Natural killer cell (primary cell): Measurements from ENCODE around the gene RRP7A. TPM values are rescaled to one million over a fixed set of nuclear protein-coding genes. Genes with fewer than 3 reads are reported as not detected.
"Not testable (repeated sequence)": the region's sequence is repeated elsewhere in the genome, so short reads cannot be mapped to it uniquely, and the experiment has no call there.

Experiments
- ATAC-seq, 3 donors: fragments of 150-1000 bp in 2 of 3; fragments of 200-7000 bp in 1 of 3; cut with Tn5 transposase; 1 replicate in 1 of 3; 2 replicates in 2 of 3; pipeline ENCODE4 v1.10.0; 2021; ENCODE audit warnings: mild to moderate bottlenecking in 2 of 3, moderate library complexity in 2 of 3
- DNase-seq, 2 donors: peaks; one replicate each; pipeline versions ENCODE4 v3.0.0 to v3.0.0-alpha.2; 2013 to 2021; ENCODE audit warnings: mixed read lengths in 1 of 2
- H3K27ac ChIP-seq: one replicate; pipeline ENCODE4 v1.5.1; 2013; ENCODE audit warnings: mild to moderate bottlenecking, low read length
- H3K27me3 ChIP-seq: one replicate; pipeline ENCODE4 v1.6.1; 2013; ENCODE audit warnings: low read length; ENCODE audit not compliant: control insufficient read depth, insufficient read depth
- H3K36me3 ChIP-seq: one replicate; pipeline ENCODE4 v1.6.1; 2013; ENCODE audit warnings: low read length; ENCODE audit not compliant: control insufficient read depth, insufficient read depth
- H3K4me1 ChIP-seq: one replicate; pipeline ENCODE4 v1.6.1; 2013; ENCODE audit warnings: low read length; ENCODE audit not compliant: control insufficient read depth, insufficient read depth
- H3K4me3 ChIP-seq: one replicate; pipeline ENCODE4 v1.5.1; 2013; ENCODE audit warnings: low read length
- H3K9me3 ChIP-seq: one replicate; pipeline ENCODE4 v1.6.1; 2013; ENCODE audit warnings: low read length; ENCODE audit not compliant: control insufficient read depth, insufficient read depth
- H3K27ac Mint-ChIP-seq, 2 donors: one replicate each; pipeline ENCODE4 v1.8.0; 2022; ENCODE audit warnings: mild to moderate bottlenecking in 2 of 2, mixed read lengths in 2 of 2, moderate library complexity in 1 of 2
- H3K27me3 Mint-ChIP-seq, 2 donors: one replicate each; pipeline ENCODE4 v1.8.0; 2022; ENCODE audit warnings: low read depth in 2 of 2, mixed read lengths in 2 of 2
- H3K36me3 Mint-ChIP-seq: one replicate; pipeline ENCODE4 v1.8.0; 2022; ENCODE audit warnings: mixed read lengths
- H3K4me1 Mint-ChIP-seq, 2 donors: one replicate each; pipeline ENCODE4 v1.8.0; 2022; ENCODE audit warnings: mixed read lengths in 2 of 2
- H3K4me3 Mint-ChIP-seq: one replicate; pipeline ENCODE4 v1.8.0; 2022; ENCODE audit warnings: mild to moderate bottlenecking, moderate library complexity, mixed read lengths
- H3K9me3 Mint-ChIP-seq, 2 donors: one replicate each; pipeline ENCODE4 v1.8.0; 2022; ENCODE audit warnings: mixed read lengths in 2 of 2
- CTCF ChIP-seq: fragments of 200-600 bp; IDR thresholded peaks from one replicate; pipeline ENCODE4 v1.8.0; 2022; ENCODE audit warnings: antibody characterized with exemption
- WGBS: methylation state at CpG from one replicate; pipeline ENCODE4 v1.1.7; 2013; ENCODE audit warnings: missing lambda C conversion rate; ENCODE audit not compliant: insufficient coverage; 5-methylcytosine and 5-hydroxymethylcytosine counted together
- intact Hi-C: fragments of 100-400 bp; cut with micrococcal nuclease; formaldehyde crosslinking; loops from one replicate; pipeline ENCODE4 v1.14.2; 2022
- total RNA-seq, 4 donors: library from RNA; stranded (reverse); fragments of 120-200 nt in 1 of 4; gene quantifications; one replicate each; pipeline versions ENCODE4 v1.2.3 to v1.2.4, GENCODE V29; 2013 to 2022

RRP7A gene
- total RNA-seq, 3 donors from 2014 or later (not counting 1 experiment from before 2014, with no cell fraction given): 31.3 to 43.0 (median 37.7) TPM

GRCh38 chr22:42560381-42560780 lies 40.8 kb upstream of the RRP7A start:
- H3K27me3 Mint-ChIP-seq: no peaks in the 10 kb centered on the region
- peak overlapping the region in 1 of 2 donors; percentile 12 for H3K27ac Mint-ChIP-seq
- 91% methylated on average over 8 of the region's 8 CpGs for WGBS
- H3K36me3 Mint-ChIP-seq: no peaks in the 10 kb centered on the region
- no peaks in the 10 kb centered on the region for H3K9me3 Mint-ChIP-seq
- no peaks in the 10 kb centered on the region for H3K27me3 ChIP-seq
- H3K36me3 ChIP-seq: no peaks in the 10 kb centered on the region
- peaks cover 0 to 8% of the 10 kb centered on the region in 2 donors for H3K4me1 Mint-ChIP-seq
- TF ChIP-seq CTCF: no peak
- H3K4me3 Mint-ChIP-seq: no peak overlapping the region
- no peak for ATAC-seq
- no peak for DNase-seq
- H3K4me1 ChIP-seq: peaks cover 11% of the 10 kb centered on the region
- H3K4me3 ChIP-seq: no peak overlapping the region
- intact Hi-C loops: no loop called here
- H3K9me3 ChIP-seq: no peaks in the 10 kb centered on the region
- no peak overlapping the region for H3K27ac ChIP-seq

GRCh38 chr22:42553475-42554361 lies 34.1 kb upstream of the RRP7A start, which contains the start of gene SERHL2:
TSS of gene SERHL2 (plus strand) at chr22:42553956. CDS start at chr22:42554021, 65 bp downstream.
- DNase-seq (peak; percentile 68 to 92), ATAC-seq (peak; percentile 92 to 93 (median 93))
- Mint-ChIP-seq H3K4me3 (peak within 1 kb of the TSS; percentile 73), H3K36me3 (no peaks in the 10 kb centered on the region), H3K27me3 (no peaks in the 10 kb centered on the region), H3K27ac (peak within 1 kb of the TSS in 1 of 2 donors; percentile 44), H3K9me3 (no peaks in the 10 kb centered on the region), H3K4me1 (peaks cover 0 to 16% of the 10 kb centered on the region in 2 donors)
- peak within 1 kb of the TSS; percentile 36 for H3K27ac ChIP-seq
- no peaks in the 10 kb centered on the region for H3K36me3 ChIP-seq
- no peaks in the 10 kb centered on the region for H3K9me3 ChIP-seq
- TF ChIP-seq CTCF: no peak
- H3K4me1 ChIP-seq: peaks cover 31% of the 10 kb centered on the region
- intact Hi-C loops: no loop called here
- H3K27me3 ChIP-seq: no peaks in the 10 kb centered on the region
- 3% methylated on average over 75 of the region's 75 CpGs for WGBS
- peak within 1 kb of the TSS; percentile 69 for H3K4me3 ChIP-seq

GRCh38 chr22:42552294-42552647 lies 32.7 kb upstream of the RRP7A start:
- DNase-seq, H3K9me3 ChIP-seq, H3K9me3 Mint-ChIP-seq, H3K27me3 Mint-ChIP-seq, H3K36me3 ChIP-seq, ATAC-seq, H3K36me3 Mint-ChIP-seq, intact Hi-C loops, H3K4me3 ChIP-seq, H3K27me3 ChIP-seq: not testable (repeated sequence)
- Histone ChIP-seq H3K4me1 (peaks cover 31% of the 10 kb centered on the region), H3K27ac (peak overlapping the region; percentile 52)
- WGBS: 97% methylated on average over 3 of the region's 6 CpGs
- Mint-ChIP-seq H3K4me3 (peak overlapping the region; percentile 61), H3K4me1 (peaks cover 0 to 16% of the 10 kb centered on the region in 2 donors), H3K27ac (peak overlapping the region in 1 of 2 donors; percentile 75)

- Histone ChIP-seq H3K4me3 (no peak overlapping the region), H3K27ac (no peak overlapping the region), H3K9me3 (no peaks in the 10 kb centered on the region), H3K27me3 (no peaks in the 10 kb centered on the region), H3K36me3 (no peaks in the 10 kb centered on the region), H3K4me1 (peaks cover 31% of the 10 kb centered on the region)
- TF ChIP-seq CTCF: no peak
- Mint-ChIP-seq H3K4me3 (no peak overlapping the region), H3K27ac (no peak overlapping the region), H3K4me1 (peaks cover 0 to 16% of the 10 kb centered on the region in 2 donors), H3K9me3 (no peaks in the 10 kb centered on the region), H3K27me3 (no peaks in the 10 kb centered on the region), H3K36me3 (no peaks in the 10 kb centered on the region)
- WGBS: 78% methylated on average over 11 of the region's 11 CpGs
- intact Hi-C loops: no loop called here
- DNase-seq (no peak), ATAC-seq (no peak)
Measured at GRCh38 chr22:42549331-42550060, 29.9 kb upstream of the RRP7A start.
